PC-3 (cell line): Measurements from ENCODE around the gene CCDC144A. TPM values are rescaled to one million over a fixed set of nuclear protein-coding genes. Genes with fewer than 3 reads are reported as not detected.

ENCODE experiments used
- total RNA-seq: library from RNA; depleted of rRNA; stranded (reverse); fragments of >200 nt; gene quantifications from 2 replicates; pipeline ENCODE4 v1.2.3, GENCODE V29; 2014; rRNA removed

The CCDC144A gene
- total RNA-seq, 1 experiment from 2014 or later = 0.15 TPM

Other genes starting within 250 kb of the CCDC144A start
- 15.8 and 19.4 TPM in 2 replicates for gene LRRC75A, start 198.0 kb upstream of the CCDC144A start, total RNA-seq
- 14.0 and 20.6 TPM in 2 replicates for gene ZNF287, start 121.0 kb upstream of the CCDC144A start, total RNA-seq
- 1.9 and 3.5 TPM in 2 replicates for gene ZNF624, start 36.4 kb upstream of the CCDC144A start, total RNA-seq